ENCODE data around the gene RBFOX1. TPM values are rescaled to one million over a fixed set of nuclear protein-coding genes. Genes with fewer than 3 reads are reported as not detected.

Gene RBFOX1
- total and polyA plus RNA-seq, 2 experiments from 2014 or later, result 5.7 to 7.4 TPM

DNA sequence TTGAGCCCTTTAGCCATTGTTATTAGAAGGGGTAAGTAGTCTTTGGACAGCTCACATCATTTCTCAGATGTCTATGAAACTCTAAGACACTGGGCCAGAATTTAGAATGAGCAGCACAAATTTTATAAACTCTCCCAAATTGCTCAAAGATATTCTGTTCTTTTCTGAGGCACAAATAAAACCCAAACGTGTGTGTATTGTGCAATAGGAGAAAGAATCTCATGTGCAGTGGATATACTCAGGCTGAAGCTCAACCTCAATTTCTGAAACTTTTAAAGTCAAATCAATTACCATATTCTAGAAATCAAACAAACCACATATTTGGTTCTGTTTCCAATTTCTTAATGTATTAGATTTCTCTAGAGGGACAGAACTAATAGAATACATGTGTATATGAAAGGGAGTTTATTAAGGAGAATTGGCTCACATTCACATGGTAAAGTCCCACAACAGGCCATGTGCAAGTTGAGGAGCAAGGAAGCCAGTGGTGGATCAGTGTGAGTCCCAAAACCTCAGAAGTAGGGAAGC, 403.6 kb downstream of the RBFOX1 start:
- DNase-seq (ENCODE audit: low read depth in 1 of 2, low spot score in 1 of 2), result no peak
- Histone ChIP-seq H3K9me3 (ENCODE audit: low read depth) (no peaks in the 10 kb centered on the region), H3K4me3 (no peak overlapping the region), H3K27ac (no peak overlapping the region), H3K4me1 (ENCODE audit: low read depth) (no peaks in the 10 kb centered on the region), H3K27me3 (no peaks in the 10 kb centered on the region), H3K36me3 (no peaks in the 10 kb centered on the region)
- TF ChIP-seq, protein P1, sequence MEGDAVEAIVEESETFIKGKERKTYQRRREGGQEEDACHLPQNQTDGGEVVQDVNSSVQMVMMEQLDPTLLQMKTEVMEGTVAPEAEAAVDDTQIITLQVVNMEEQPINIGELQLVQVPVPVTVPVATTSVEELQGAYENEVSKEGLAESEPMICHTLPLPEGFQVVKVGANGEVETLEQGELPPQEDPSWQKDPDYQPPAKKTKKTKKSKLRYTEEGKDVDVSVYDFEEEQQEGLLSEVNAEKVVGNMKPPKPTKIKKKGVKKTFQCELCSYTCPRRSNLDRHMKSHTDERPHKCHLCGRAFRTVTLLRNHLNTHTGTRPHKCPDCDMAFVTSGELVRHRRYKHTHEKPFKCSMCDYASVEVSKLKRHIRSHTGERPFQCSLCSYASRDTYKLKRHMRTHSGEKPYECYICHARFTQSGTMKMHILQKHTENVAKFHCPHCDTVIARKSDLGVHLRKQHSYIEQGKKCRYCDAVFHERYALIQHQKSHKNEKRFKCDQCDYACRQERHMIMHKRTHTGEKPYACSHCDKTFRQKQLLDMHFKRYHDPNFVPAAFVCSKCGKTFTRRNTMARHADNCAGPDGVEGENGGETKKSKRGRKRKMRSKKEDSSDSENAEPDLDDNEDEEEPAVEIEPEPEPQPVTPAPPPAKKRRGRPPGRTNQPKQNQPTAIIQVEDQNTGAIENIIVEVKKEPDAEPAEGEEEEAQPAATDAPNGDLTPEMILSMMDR (IDR thresholded peaks at IDR 0.05; ENCODE audit: low read depth, low read length), result no peak

DNA sequence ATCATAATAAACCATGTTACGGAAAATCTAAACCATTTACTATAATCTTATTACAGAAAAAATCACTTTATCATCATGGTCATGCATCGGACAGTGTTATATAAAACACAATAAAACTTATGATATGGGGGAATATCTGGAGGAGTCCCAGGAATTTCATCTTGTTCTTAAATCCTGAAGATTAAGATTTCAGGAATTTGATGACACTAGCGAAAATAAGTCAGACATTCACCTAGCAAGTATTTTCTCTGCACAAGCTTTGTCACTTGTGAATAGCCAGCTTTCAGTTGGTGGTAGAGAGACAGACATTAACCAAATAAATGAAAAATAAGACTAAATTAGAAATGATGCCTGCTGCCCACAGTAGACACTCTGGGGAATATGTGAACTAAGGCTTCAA, 410.0 kb downstream of the RBFOX1 start:
- Histone ChIP-seq H3K36me3 (no peaks in the 10 kb centered on the region), H3K27me3 (peaks cover 4% of the 10 kb centered on the region), H3K9me3 (ENCODE audit: low read depth) (no peaks in the 10 kb centered on the region), H3K27ac (no peak overlapping the region), H3K4me1 (ENCODE audit: low read depth) (no peaks in the 10 kb centered on the region), H3K4me3 (no peak overlapping the region)
- no peak for DNase-seq (ENCODE audit: low read depth in 1 of 2, low spot score in 1 of 2)
- TF ChIP-seq, protein P1 (IDR thresholded peaks at IDR 0.05; ENCODE audit: low read depth, low read length), result no peak

DNA sequence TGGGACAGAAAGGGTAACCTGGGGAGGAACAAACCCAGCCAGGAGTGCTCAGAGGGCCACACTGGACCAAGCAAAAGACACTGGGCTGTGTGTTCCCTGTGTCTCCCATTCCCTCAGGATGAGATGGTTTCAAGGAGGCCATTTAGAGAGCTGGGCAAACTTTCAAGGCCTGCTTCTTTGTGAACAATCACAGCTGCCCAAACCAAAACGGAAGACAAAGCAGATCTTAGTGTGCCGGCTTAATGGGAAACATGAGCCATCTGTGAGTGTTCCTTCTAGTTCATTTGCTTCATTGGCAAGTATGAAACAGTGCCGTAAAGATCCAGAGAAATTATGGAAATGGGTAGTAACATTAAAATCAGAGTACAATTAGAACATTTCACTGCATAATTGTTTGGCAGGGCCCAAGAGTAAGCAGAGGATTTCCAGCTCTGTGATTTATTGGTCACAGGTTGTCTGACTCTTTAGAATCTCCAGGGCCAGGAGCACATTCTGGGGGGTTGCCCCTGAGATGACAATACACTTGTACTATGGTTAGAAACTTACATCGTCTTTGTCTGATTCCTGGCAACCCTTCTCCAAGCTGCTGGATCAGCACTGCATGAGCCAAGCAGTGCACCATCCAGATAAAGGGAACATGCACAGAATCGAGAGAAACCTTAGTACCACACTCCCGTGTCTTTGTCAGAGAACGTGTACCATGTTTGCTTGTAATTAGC, 412.1 kb downstream of the RBFOX1 start:
- Histone ChIP-seq H3K9me3 (ENCODE audit: low read depth) (no peaks in the 10 kb centered on the region), H3K27ac (no peak overlapping the region), H3K36me3 (no peaks in the 10 kb centered on the region), H3K27me3 (peaks cover 4% of the 10 kb centered on the region), H3K4me1 (ENCODE audit: low read depth) (no peaks in the 10 kb centered on the region), H3K4me3 (no peak overlapping the region)
- DNase-seq (ENCODE audit: low read depth in 1 of 2, low spot score in 1 of 2), result no peak
- TF ChIP-seq, protein P1 (IDR thresholded peaks at IDR 0.05; ENCODE audit: low read depth, low read length), result no peak

DNA sequence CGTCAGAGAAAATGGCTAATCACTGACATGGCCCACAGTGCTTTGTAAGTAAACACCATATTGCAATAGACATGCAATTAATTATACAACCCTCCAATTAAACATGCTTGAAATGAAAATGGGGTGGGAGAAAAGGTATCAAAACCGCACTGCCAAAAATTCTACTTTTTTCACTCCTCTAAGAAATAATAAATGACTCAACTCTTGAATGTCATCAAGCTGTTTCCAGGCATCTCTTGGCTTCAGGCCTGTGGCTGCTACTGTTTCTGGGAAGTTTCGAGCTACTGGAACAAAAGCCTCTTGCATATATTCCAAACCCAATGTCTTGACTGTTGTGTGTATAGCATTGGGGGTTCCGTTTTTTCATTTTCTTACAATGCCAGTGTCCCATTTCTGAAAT, 412.6 kb downstream of the RBFOX1 start:
- H3K4me1 ChIP-seq (ENCODE audit: low read depth), result no peaks in the 10 kb centered on the region
- DNase-seq (ENCODE audit: low read depth in 1 of 2, low spot score in 1 of 2), result no peak
- H3K36me3 ChIP-seq, result no peaks in the 10 kb centered on the region
- H3K4me3 ChIP-seq, result no peak overlapping the region
- H3K27ac ChIP-seq, result no peak overlapping the region
- peaks cover 8% of the 10 kb centered on the region for H3K27me3 ChIP-seq
- no peaks in the 10 kb centered on the region for H3K9me3 ChIP-seq (ENCODE audit: low read depth)
- TF ChIP-seq, protein P1 (IDR thresholded peaks at IDR 0.05; ENCODE audit: low read depth, low read length), result no peak

DNA sequence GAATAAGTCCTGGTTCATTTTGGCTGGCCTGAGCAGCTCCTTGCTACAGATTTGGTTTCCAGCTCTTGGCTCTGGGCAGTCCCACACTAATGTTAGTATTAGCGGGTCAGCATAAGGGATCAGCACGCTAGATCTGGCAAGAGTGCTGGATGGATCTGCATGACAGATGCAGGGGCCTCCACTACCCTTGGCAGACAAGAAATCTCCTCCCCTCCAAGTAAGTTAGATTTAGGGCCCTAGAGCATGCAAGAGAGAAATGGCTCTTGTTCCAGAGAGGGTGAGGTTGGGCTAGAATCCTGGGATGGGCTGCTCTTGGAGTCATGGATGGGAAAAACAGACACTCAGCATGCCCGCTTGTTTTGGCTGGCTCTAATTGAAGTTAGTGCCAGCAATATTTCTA, 414.3 kb downstream of the RBFOX1 start:
- TF ChIP-seq, protein P1 (IDR thresholded peaks at IDR 0.05; ENCODE audit: low read depth, low read length), result no peak
- no peaks in the 10 kb centered on the region for H3K9me3 ChIP-seq (ENCODE audit: low read depth)
- peaks cover 8% of the 10 kb centered on the region for H3K27me3 ChIP-seq
- DNase-seq (ENCODE audit: low read depth in 1 of 2, low spot score in 1 of 2), result no peak
- H3K36me3 ChIP-seq, result no peaks in the 10 kb centered on the region
- no peak overlapping the region for H3K27ac ChIP-seq
- no peaks in the 10 kb centered on the region for H3K4me1 ChIP-seq (ENCODE audit: low read depth)
- no peak overlapping the region for H3K4me3 ChIP-seq
